Small intestine (tissue), 7 donors: Measurements from ENCODE around the gene G6PC1. TPM values are rescaled to one million over a fixed set of nuclear protein-coding genes. Genes with fewer than 3 reads are reported as not detected.

ENCODE experiments used
- DNase-seq, 2 donors: peaks; one replicate each; pipeline versions ENCODE4 v3.0.0 to v3.0.0-alpha.2; 2013
- FAIRE-seq: peaks from 2 replicates; lab custom pipeline; 2012; peaks lifted over from hg19 to GRCh38; lab: Jason Lieb, UNC
- H3K27ac ChIP-seq, 3 donors: one replicate each; pipeline ENCODE4 v1.5.1; 2013; ENCODE audit warnings: low read length in 2 of 3, mild to moderate bottlenecking in 2 of 3, control low read depth in 1 of 3, inconsistent platforms in 1 of 3, low read depth in 1 of 3, moderate library complexity in 1 of 3
- H3K27me3 ChIP-seq, 3 donors: one replicate each; pipeline ENCODE4 v1.6.1; 2013; ENCODE audit warnings: low read length in 3 of 3, inconsistent platforms in 1 of 3; ENCODE audit not compliant: control insufficient read depth in 3 of 3, insufficient read depth in 3 of 3
- H3K36me3 ChIP-seq, 3 donors: one replicate each; pipeline ENCODE4 v1.6.1; 2013; ENCODE audit warnings: low read length in 3 of 3, inconsistent platforms in 1 of 3, low read depth in 1 of 3, mild to moderate bottlenecking in 1 of 3, moderate library complexity in 1 of 3; ENCODE audit not compliant: control insufficient read depth in 3 of 3, insufficient read depth in 2 of 3
- H3K4me1 ChIP-seq, 3 donors: one replicate each; pipeline ENCODE4 v1.6.1; 2013; ENCODE audit warnings: low read length in 2 of 3, inconsistent platforms in 1 of 3, low read depth in 1 of 3, mild to moderate bottlenecking in 1 of 3, moderate library complexity in 1 of 3; ENCODE audit not compliant: control insufficient read depth in 3 of 3, insufficient read depth in 2 of 3
- H3K4me3 ChIP-seq, 3 donors: one replicate each; pipeline ENCODE4 v1.5.1; 2013; ENCODE audit warnings: low read length in 3 of 3, control low read depth in 1 of 3, inconsistent platforms in 1 of 3, low read depth in 1 of 3, mild to moderate bottlenecking in 1 of 3, moderate library complexity in 1 of 3
- H3K9me3 ChIP-seq, 2 donors: one replicate each; pipeline ENCODE4 v1.6.1; 2013; ENCODE audit warnings: low read depth in 1 of 2, low read length in 1 of 2; ENCODE audit not compliant: control insufficient read depth in 2 of 2, insufficient read depth in 1 of 2
- WGBS, 3 donors: extraction: QIAGEN DNeasy Blood & Tissue Kit; methylation state at CpG; one replicate each; pipeline ENCODE4 v1.1.7; 2013; 5-methylcytosine and 5-hydroxymethylcytosine counted together
- polyA plus RNA-seq, 4 donors: library from polyadenylated mRNA; stranded (reverse) in 3 of 4; unstranded in 1 of 4; fragments of 200-250 nt in 3 of 4; fragments of 120-200 nt in 1 of 4; gene quantifications; one replicate each; pipeline versions ENCODE4 v1.2.1 to v1.2.3, GENCODE V29; 2013
- donor health status: healthy with polysubstance abuse.
- donor health status: control.
- donor health status: control.
- donor health status: Bipolar disorder and iron deficiency.
- donor health status: healthy.

The G6PC1 gene
- polyA plus RNA-seq, 4 donors, result 1.4 to 12.1 (median 4.3) TPM

GRCh38 chr17:42924891-42925290 lies 24.3 kb downstream of the G6PC1 start:
- DNase-seq (no peak), FAIRE-seq (no peak)
- peaks cover 3 to 30% (median 12%) of the 10 kb centered on the region in 3 donors for H3K4me1 ChIP-seq
- no peaks in the 10 kb centered on the region for H3K27me3 ChIP-seq
- 33 to 59% (median 44%) methylated on average over 5 of the region's 5 CpGs for WGBS, 3 donors
- H3K36me3 ChIP-seq, result no peaks in the 10 kb centered on the region
- no peaks in the 10 kb centered on the region for H3K9me3 ChIP-seq
- H3K4me3 ChIP-seq, result no peak overlapping the region
- H3K27ac ChIP-seq, result no peak overlapping the region

GRCh38 chr17:42928714-42929496 lies 28.3 kb downstream of the G6PC1 start:
- peak overlapping the region; percentile 21 to 88 (median 52) for H3K27ac ChIP-seq
- no peak overlapping the region for H3K4me3 ChIP-seq
- H3K9me3 ChIP-seq, result no peaks in the 10 kb centered on the region
- H3K27me3 ChIP-seq, result no peaks in the 10 kb centered on the region
- H3K4me1 ChIP-seq, result peaks cover 0 to 8% (median 8%) of the 10 kb centered on the region in 3 donors
- 26 to 34% (median 29%) methylated on average over 9 of the region's 9 CpGs for WGBS, 3 donors
- no peak for FAIRE-seq
- H3K36me3 ChIP-seq, result no peaks in the 10 kb centered on the region
- DNase-seq, result peak; percentile 83 to 86

GRCh38 chr17:42929497-42929844 lies 28.9 kb downstream of the G6PC1 start:
- Histone ChIP-seq H3K9me3 (no peaks in the 10 kb centered on the region), H3K4me1 (peaks cover 0 to 8% (median 8%) of the 10 kb centered on the region in 3 donors), H3K36me3 (no peaks in the 10 kb centered on the region), H3K27ac (no peak overlapping the region), H3K27me3 (no peaks in the 10 kb centered on the region), H3K4me3 (no peak overlapping the region)
- 87 to 100% (median 100%) methylated on average over 1 of the region's 1 CpG for WGBS, 3 donors
- no peak for FAIRE-seq
- no peak for DNase-seq

- H3K27ac ChIP-seq, result no peak overlapping the region
- H3K36me3 ChIP-seq, result no peaks in the 10 kb centered on the region
- no peaks in the 10 kb centered on the region for H3K9me3 ChIP-seq
- peak; percentile 58 to 62 for DNase-seq
- H3K4me1 ChIP-seq, result no peaks in the 10 kb centered on the region
- 31 to 41% (median 36%) methylated on average over 9 of the region's 9 CpGs for WGBS, 3 donors
- no peak for FAIRE-seq
- no peak overlapping the region for H3K4me3 ChIP-seq
- H3K27me3 ChIP-seq, result peaks cover 0 to 1% (median 0%) of the 10 kb centered on the region in 3 donors
These were observed 37.4 kb downstream of the G6PC1 start for GRCh38 chr17:42937712-42938596.

GRCh38 chr17:42944211-42944610 lies 43.6 kb downstream of the G6PC1 start:
- Histone ChIP-seq H3K27ac (no peak overlapping the region), H3K4me1 (no peaks in the 10 kb centered on the region), H3K36me3 (peaks cover 0 to 8% (median 0%) of the 10 kb centered on the region in 3 donors), H3K27me3 (peaks cover 0 to 1% (median 0%) of the 10 kb centered on the region in 3 donors), H3K4me3 (no peak overlapping the region), H3K9me3 (no peaks in the 10 kb centered on the region)
- 5 to 33% (median 23%) methylated on average over 3 of the region's 3 CpGs for WGBS, 3 donors
- FAIRE-seq (no peak), DNase-seq (peak in 1 of 2 donors; percentile 20)

GRCh38 chr17:42946812-42947211 lies 46.2 kb downstream of the G6PC1 start:
- FAIRE-seq (no peak), DNase-seq (no peak)
- H3K27me3 ChIP-seq, result no peaks in the 10 kb centered on the region
- H3K4me3 ChIP-seq, result no peak overlapping the region
- 85 to 97% (median 88%) methylated on average over 1 of the region's 1 CpG for WGBS, 3 donors
- H3K36me3 ChIP-seq, result peaks cover 2 to 30% (median 5%) of the 10 kb centered on the region in 3 donors
- H3K9me3 ChIP-seq, result no peaks in the 10 kb centered on the region
- no peaks in the 10 kb centered on the region for H3K4me1 ChIP-seq
- H3K27ac ChIP-seq, result no peak overlapping the region

GRCh38 chr17:42950044-42950783 lies 49.6 kb downstream of the G6PC1 start:
- H3K4me1 ChIP-seq, result no peaks in the 10 kb centered on the region
- H3K4me3 ChIP-seq, result no peak overlapping the region
- FAIRE-seq (no peak), DNase-seq (no peak)
- 89 to 93% (median 93%) methylated on average over 13 of the region's 13 CpGs for WGBS, 3 donors
- peaks cover 9 to 64% (median 15%) of the 10 kb centered on the region in 3 donors for H3K36me3 ChIP-seq
- H3K27me3 ChIP-seq, result no peaks in the 10 kb centered on the region
- no peaks in the 10 kb centered on the region for H3K9me3 ChIP-seq
- H3K27ac ChIP-seq, result no peak overlapping the region
